Dendritic cell treated with granulocyte-macrophage colony-stimulating factor and Interleukin-4, amounts not matched to agents 40 ng/mL and 50 ng/mL, for 4 days (primary cell): ENCODE measurements around the gene ME3.
"Not testable (repeated sequence)": the region's sequence is repeated elsewhere in the genome, so short reads cannot be mapped to it uniquely, and the experiment has no call there.

Source experiments
- H3K27ac Mint-ChIP-seq: one replicate; pipeline ENCODE4 v1.8.0; 2022; ENCODE audit warnings: mild to moderate bottlenecking, mixed read lengths
- H3K27me3 Mint-ChIP-seq: one replicate; pipeline ENCODE4 v1.8.0; 2022; ENCODE audit warnings: mild to moderate bottlenecking, mixed read lengths
- H3K36me3 Mint-ChIP-seq: one replicate; pipeline ENCODE4 v1.8.0; 2022; ENCODE audit warnings: low read depth, mixed read lengths
- H3K4me1 Mint-ChIP-seq: one replicate; pipeline ENCODE4 v1.8.0; 2022; ENCODE audit warnings: low read depth, mixed read lengths
- H3K4me3 Mint-ChIP-seq: one replicate; pipeline ENCODE4 v1.8.0; 2022; ENCODE audit warnings: mild to moderate bottlenecking, moderate library complexity, mixed read lengths
- H3K9me3 Mint-ChIP-seq: one replicate; pipeline ENCODE4 v1.8.0; 2022; ENCODE audit warnings: mixed read lengths
- intact Hi-C: fragments of 100-400 bp; cut with micrococcal nuclease; formaldehyde crosslinking; loops from one replicate; pipeline ENCODE4 v1.15.0; 2022

Gene ME3

DNA sequence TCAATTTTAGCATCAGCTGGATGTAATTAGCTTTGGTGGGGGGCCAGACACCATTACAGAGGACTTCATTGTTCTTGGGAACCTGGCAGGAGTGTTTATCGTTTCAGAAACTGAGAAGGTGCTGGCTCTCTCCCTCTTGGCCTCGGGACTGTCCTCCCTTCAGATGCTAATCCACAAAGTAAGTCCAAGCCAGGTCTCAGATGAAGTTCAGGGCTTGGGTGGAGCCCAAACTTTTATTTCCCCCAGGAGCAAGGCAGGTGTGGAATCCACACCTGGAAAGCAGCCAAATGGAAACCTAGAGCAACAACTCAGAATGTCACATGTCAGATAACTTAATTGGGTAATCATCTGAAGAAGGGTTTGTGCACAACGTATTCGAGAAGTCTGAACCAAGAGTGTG lies 119.2 kb downstream of the ME3 start:
- H3K27ac Mint-ChIP-seq = no peak overlapping the region
- no peaks in the 10 kb centered on the region for H3K9me3 Mint-ChIP-seq
- H3K4me1 Mint-ChIP-seq = peaks cover 9% of the 10 kb centered on the region
- H3K27me3 Mint-ChIP-seq = no peaks in the 10 kb centered on the region
- no peaks in the 10 kb centered on the region for H3K36me3 Mint-ChIP-seq
- H3K4me3 Mint-ChIP-seq = no peak overlapping the region
- intact Hi-C loops = no loop called here

GRCh38 chr11:86551288-86552092 lies 120.9 kb downstream of the ME3 start:
- Mint-ChIP-seq H3K36me3 (no peaks in the 10 kb centered on the region), H3K4me1 (no peaks in the 10 kb centered on the region), H3K27ac (no peak overlapping the region), H3K4me3 (no peak overlapping the region), H3K9me3 (no peaks in the 10 kb centered on the region), H3K27me3 (no peaks in the 10 kb centered on the region)
- intact Hi-C loops = no loop called here

DNA sequence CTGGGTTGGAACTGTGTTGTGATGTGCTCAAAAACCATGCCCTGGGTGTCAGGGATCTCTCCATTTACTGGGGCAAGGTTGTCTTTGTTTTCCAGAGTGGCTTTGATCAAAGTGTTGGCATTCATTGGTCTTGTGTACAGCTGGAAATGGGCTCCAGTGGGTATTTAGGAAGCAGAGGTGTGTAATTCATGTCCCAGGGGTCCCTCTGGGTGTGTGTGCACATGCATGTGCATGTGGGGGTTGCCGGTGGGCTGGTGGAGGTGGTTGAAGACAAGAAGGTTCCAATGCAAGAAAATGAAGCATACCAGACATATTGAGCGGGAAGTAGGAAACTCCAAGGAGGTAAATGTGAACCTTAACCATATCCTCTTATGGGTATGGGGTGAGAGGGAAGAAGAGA lies 121.7 kb downstream of the ME3 start:
- Mint-ChIP-seq H3K4me1 (no peaks in the 10 kb centered on the region), H3K36me3 (no peaks in the 10 kb centered on the region), H3K4me3 (no peak overlapping the region), H3K27me3 (no peaks in the 10 kb centered on the region), H3K27ac (no peak overlapping the region), H3K9me3 (no peaks in the 10 kb centered on the region)
- intact Hi-C loops = no loop called here

- Mint-ChIP-seq H3K27me3 (no peaks in the 10 kb centered on the region), H3K36me3 (no peaks in the 10 kb centered on the region), H3K4me3 (no peak overlapping the region), H3K4me1 (no peaks in the 10 kb centered on the region), H3K27ac (no peak overlapping the region), H3K9me3 (no peaks in the 10 kb centered on the region)
- intact Hi-C loops = no loop called here
Measured at GRCh38 chr11:86548271-86548917, 124.0 kb downstream of the ME3 start.

DNA sequence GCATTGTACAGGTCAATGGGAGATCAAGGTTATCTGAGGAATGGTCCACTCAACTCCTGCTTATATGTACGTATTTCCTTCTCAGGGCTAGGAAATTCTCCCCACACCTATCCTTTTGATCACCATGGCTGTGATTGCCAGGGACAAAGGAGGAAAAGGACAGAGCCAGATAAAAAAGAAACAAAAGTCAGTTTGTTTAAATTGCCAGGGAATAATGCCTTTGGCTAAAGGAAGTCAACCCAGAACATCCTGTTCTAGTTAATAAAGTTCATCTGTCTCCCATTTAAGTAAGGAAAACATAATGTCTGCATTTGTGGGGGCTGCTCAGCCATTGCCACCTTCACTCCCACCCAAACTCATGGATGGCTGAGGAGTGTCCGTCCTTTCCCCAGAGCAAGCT lies 124.7 kb downstream of the ME3 start:
- Mint-ChIP-seq H3K27ac (no peak overlapping the region), H3K27me3 (no peaks in the 10 kb centered on the region), H3K36me3 (no peaks in the 10 kb centered on the region), H3K4me3 (no peak overlapping the region), H3K9me3 (no peaks in the 10 kb centered on the region), H3K4me1 (no peaks in the 10 kb centered on the region)
- intact Hi-C loops = no loop called here

DNA sequence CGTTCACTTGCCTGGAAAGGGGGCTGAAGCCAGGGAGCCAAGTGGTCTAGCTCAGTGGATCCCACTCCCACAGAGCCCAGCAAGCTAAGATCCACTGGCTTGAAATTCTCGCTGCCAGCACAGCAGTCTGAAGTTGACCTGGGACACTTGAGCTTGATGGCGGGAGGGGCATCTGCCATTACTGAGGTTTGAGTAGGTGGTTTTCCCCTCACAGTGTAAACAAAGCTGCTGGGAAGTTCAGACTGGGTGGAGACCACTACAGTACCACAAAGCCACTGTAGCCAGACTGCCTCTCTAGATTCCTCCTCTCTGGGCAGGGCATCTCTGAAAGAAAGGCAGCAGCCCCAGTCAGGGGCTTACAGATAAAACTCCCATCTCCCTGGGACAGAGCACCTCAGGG lies 131.1 kb downstream of the ME3 start:
- H3K27me3 Mint-ChIP-seq, intact Hi-C loops, H3K36me3 Mint-ChIP-seq, H3K9me3 Mint-ChIP-seq, H3K27ac Mint-ChIP-seq, H3K4me3 Mint-ChIP-seq, H3K4me1 Mint-ChIP-seq: not testable (repeated sequence)

DNA sequence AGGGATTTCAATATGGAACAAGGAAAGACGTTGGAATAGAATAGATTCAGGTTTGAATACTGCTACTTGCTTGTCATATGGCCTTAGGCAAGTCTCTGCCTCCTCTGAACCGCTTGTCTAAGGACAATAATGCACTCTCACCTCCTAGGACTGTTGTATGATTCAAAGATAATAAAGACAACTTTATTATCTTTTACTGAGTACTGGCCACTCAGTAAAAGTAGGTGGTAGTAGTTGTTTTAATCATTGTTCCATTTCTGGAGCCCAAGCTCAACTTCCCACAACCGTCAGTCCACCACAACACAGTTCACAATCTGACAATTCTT lies 134.2 kb downstream of the ME3 start:
- Mint-ChIP-seq H3K27ac (no peak overlapping the region), H3K4me3 (no peak overlapping the region), H3K4me1 (no peaks in the 10 kb centered on the region), H3K27me3 (no peaks in the 10 kb centered on the region), H3K36me3 (no peaks in the 10 kb centered on the region), H3K9me3 (no peaks in the 10 kb centered on the region)
- intact Hi-C loops = no loop called here

- intact Hi-C loops = no loop called here
- no peak overlapping the region for H3K4me3 Mint-ChIP-seq
Measured at GRCh38 chr11:86537541-86538222, 134.7 kb downstream of the ME3 start.

DNA sequence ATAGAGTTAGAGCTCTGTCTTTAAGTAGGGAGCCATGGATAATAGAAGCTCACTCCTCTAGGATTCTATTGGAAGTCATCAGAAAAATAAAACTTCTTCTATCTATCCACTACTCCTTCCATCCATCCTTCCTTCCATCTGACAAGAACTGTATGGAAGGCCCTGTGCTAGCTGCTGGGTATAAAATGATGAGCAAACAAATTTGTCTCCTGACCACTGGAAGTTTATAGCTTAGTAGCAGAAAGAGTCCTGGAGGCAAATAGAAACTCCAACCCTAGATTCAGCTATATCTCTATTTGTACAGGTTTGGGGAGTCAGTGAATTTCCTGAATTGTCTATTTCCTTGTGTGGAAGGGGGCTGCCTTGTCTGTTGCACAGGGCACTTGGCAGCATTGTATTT lies 136.6 kb downstream of the ME3 start:
- Mint-ChIP-seq H3K4me1 (no peaks in the 10 kb centered on the region), H3K4me3 (no peak overlapping the region), H3K9me3 (no peaks in the 10 kb centered on the region), H3K27me3 (no peaks in the 10 kb centered on the region), H3K36me3 (no peaks in the 10 kb centered on the region), H3K27ac (no peak overlapping the region)
- intact Hi-C loops = no loop called here

More at GRCh38 chr11:86537541-86538222, 134.7 kb downstream of the ME3 start:
- Mint-ChIP-seq H3K27ac (no peak overlapping the region), H3K9me3 (no peaks in the 10 kb centered on the region), H3K27me3 (no peaks in the 10 kb centered on the region), H3K4me1 (no peaks in the 10 kb centered on the region), H3K36me3 (no peaks in the 10 kb centered on the region)

GRCh38 chr11:86524620-86525352 lies 147.6 kb downstream of the ME3 start:
- Mint-ChIP-seq H3K4me3 (no peak overlapping the region), H3K9me3 (peaks cover 36% of the 10 kb centered on the region), H3K36me3 (no peaks in the 10 kb centered on the region), H3K27ac (no peak overlapping the region), H3K27me3 (no peaks in the 10 kb centered on the region), H3K4me1 (no peaks in the 10 kb centered on the region)
- intact Hi-C loops = no loop called here

DNA sequence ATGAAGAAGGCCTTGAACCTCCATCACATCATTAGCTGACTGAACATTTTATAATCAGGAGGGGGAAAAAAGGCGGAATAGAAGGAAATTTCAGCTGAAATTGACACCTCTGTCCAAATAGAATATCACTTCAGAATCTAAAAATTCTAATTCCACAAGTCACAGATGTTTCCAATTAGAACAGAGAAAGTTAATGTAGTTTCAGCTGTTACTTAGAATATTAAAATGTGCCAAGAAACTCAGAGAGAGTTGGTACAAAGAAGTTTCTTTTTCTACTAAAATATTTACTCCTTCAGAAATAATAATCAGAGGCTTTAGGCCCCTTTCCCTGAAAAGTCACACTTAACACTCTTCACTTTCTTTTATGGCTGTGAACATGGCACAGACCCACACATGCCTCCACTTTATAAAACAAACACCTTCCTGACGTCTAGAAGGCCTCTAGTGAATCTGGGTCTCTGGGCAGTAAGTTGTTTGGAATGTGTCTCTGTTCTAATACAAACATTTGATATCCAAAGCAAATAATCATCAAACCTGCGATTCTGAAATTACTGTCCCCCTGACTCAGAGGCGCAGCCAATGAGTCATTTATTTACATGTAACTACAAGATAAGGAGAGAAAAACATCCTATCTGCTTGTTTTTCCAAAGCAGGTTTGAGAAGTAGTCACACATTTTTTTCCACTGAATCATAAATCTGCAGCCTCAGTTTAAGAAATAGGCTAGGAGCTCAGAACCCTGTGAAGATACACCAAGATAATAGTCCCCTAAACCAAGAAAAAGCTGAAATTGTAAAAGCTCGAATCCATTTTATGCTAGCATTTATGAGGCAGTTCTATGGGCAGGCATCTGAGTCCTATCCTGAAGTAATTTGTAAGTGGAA lies 148.4 kb downstream of the ME3 start:
- no peaks in the 10 kb centered on the region for H3K27me3 Mint-ChIP-seq
- H3K4me3 Mint-ChIP-seq = no peak overlapping the region
- H3K36me3 Mint-ChIP-seq = no peaks in the 10 kb centered on the region
- H3K9me3 Mint-ChIP-seq = peaks cover 36% of the 10 kb centered on the region
- intact Hi-C loops = no loop called here
- no peaks in the 10 kb centered on the region for H3K4me1 Mint-ChIP-seq
- no peak overlapping the region for H3K27ac Mint-ChIP-seq

GRCh38 chr11:86522512-86522911 lies 149.9 kb downstream of the ME3 start:
- H3K27me3 Mint-ChIP-seq, H3K36me3 Mint-ChIP-seq, H3K27ac Mint-ChIP-seq, intact Hi-C loops, H3K4me3 Mint-ChIP-seq, H3K4me1 Mint-ChIP-seq: not testable (repeated sequence)
- peaks cover 22% of the 10 kb centered on the region for H3K9me3 Mint-ChIP-seq

- H3K27me3 Mint-ChIP-seq = no peaks in the 10 kb centered on the region
- no peak overlapping the region for H3K27ac Mint-ChIP-seq
- H3K36me3 Mint-ChIP-seq = no peaks in the 10 kb centered on the region
- no peaks in the 10 kb centered on the region for H3K9me3 Mint-ChIP-seq
- H3K4me1 Mint-ChIP-seq = peaks cover 3% of the 10 kb centered on the region
- H3K4me3 Mint-ChIP-seq = no peak overlapping the region
- intact Hi-C loops = no loop called here
Measured at GRCh38 chr11:86519064-86519911, 153.1 kb downstream of the ME3 start.
